NCI-H2171 (cell line): Measurements from ENCODE around the gene CEP70.
"Not testable (repeated sequence)": the region's sequence is repeated elsewhere in the genome, so short reads cannot be mapped to it uniquely, and the experiment has no call there.

Experiments
- DNase-seq: peaks from one replicate; lab custom pipeline; 2025; lab: John Stamatoyannopoulos, UW

Gene CEP70, protein sequence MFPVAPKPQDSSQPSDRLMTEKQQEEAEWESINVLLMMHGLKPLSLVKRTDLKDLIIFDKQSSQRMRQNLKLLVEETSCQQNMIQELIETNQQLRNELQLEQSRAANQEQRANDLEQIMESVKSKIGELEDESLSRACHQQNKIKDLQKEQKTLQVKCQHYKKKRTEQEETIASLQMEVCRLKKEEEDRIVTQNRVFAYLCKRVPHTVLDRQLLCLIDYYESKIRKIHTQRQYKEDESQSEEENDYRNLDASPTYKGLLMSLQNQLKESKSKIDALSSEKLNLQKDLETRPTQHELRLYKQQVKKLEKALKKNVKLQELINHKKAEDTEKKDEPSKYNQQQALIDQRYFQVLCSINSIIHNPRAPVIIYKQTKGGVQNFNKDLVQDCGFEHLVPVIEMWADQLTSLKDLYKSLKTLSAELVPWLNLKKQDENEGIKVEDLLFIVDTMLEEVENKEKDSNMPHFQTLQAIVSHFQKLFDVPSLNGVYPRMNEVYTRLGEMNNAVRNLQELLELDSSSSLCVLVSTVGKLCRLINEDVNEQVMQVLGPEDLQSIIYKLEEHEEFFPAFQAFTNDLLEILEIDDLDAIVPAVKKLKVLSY

DNA sequence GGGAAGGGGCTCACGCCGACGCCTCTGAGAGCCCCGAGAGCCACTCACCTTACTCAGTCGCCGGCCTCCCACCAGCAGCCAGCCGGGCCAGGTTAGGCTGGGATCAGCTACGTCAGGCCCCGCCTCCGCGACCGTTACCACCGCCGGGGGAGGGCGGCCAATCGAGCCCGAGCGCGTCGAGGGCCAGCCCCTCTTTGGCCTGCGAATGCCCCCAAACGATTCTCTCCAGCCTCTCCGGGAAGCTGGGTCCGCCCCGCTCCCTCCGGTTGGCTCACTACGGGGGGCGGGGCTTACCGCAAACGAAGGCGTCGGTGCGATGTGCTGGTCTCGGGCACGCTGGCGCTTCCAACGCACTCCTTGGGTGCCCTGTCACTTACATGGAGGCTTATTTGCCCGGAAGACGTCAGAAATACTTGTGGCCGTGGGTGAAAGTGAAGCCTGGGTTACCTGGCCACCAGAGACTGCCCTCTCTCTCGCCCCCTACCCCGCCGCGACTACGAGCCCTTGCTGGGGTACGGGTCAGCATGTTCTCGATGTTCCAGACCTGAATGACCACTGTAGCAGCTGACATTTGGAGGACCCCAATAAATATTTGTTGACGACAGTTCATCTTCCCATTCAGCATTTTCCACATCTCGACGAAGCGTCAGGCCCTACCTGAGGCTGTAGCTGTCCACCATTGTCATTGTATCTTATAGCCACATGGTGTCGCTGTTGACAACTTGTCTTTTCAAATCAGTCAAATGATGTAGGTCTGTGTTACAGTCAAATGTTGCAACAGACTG is at the start of gene CEP70:
Gene CEP70 (minus strand): TSS at position 111 of the 785 bp plus-strand sequence. CDS start 21,333 bp downstream, outside the sequence.
- DNase-seq = no peak

GRCh38 chr3:138642927-138643253 is 48.8 kb upstream of the CEP70 start:
- no peak for DNase-seq

GRCh38 chr3:138642226-138642926 is 48.3 kb upstream of the CEP70 start:
- no peak for DNase-seq

- no peak for DNase-seq
Measured at GRCh38 chr3:138640537-138640936, 46.5 kb upstream of the CEP70 start.

DNA sequence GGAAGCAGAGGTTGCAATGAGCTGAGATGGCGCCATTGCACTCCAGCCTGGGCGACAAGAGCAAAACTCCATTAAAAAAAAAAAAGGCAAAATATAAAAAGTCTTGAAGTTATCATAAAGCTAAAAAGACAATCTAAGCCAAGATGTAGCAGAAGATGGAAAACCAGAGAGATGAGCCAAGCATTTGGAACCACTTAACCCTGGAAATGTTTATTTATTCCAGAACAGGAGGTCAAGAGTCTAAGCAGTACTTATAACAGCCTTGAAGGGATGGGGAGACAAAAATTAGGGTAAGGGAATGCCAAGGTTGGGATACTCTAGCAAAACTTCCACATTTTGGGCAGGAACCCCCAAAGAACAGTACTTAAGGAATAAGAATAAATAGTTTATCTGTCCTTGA is 44.6 kb upstream of the CEP70 start:
- no peak for DNase-seq

- DNase-seq = no peak
Measured at GRCh38 chr3:138629526-138629925, 35.5 kb upstream of the CEP70 start.

DNA sequence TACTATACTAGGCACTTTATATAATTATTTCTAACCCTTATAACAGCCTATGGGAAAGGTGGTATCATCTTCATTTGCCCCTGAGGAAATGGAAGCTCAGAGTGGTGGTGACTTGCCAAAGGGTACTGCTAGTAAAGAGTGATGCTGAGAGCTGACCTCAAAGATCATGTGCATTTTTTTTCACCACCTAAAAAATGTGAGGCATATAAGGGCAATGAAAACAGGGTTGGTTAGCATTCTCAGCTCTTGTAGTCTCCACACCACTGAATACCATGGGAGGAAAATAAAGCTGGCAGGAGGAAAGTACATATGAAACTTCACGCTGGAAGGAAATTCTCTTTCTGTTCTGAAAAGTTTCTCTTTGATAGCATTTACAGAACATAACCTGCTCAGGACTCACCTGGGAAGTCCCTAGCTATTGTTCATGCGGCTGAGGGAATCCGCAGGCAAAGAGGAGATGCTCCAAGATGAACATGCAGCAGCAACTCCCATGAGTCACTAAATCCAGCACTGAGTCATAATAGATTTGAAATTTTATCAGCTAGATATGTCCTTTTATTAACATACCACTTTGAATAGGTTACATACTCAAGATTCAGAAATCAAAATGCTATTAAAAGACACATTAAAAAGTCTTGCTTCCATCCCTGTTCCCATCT is 31.8 kb upstream of the CEP70 start:
- DNase-seq = no peak

DNA sequence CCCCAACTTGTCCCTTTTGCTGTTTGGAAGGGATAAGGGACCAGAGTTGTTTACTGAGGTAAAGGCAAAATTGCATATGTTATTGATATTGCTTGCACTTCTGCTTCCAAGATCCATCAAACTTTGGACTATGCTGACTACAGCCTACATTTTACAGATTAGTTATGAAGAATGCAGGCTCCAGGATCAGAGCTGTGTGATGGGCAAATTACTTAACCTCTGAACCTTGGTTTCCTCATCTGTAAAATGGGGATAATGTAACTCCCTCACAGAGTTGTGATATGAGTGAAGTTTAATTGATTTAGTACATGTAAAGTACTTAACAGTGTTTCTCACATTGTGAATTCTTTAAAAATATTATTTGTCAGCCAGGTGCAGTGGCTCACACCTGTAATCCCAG is 30.5 kb upstream of the CEP70 start:
- DNase-seq = no peak

- DNase-seq = no peak
Measured at GRCh38 chr3:138620431-138620830, 26.4 kb upstream of the CEP70 start.

DNA sequence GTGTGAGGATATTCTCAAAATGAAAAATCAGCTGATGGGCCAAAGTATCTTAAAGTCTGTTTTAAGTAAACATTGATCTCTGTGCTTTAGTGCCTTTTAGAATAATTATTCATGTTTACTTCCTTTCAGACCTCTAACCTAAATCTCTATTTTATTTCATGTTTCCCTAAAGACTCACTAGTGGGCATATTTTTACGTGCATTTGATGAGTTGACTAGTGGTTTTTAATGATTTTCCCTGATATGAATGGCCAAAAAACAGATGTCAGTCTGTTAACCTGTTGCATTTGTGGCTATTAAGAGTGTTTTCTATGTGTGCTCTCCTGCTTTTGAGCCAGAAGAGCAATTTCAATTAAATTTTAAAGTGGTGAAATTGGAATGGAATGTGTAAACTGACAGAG is 21.4 kb upstream of the CEP70 start:
- DNase-seq = no peak

DNA sequence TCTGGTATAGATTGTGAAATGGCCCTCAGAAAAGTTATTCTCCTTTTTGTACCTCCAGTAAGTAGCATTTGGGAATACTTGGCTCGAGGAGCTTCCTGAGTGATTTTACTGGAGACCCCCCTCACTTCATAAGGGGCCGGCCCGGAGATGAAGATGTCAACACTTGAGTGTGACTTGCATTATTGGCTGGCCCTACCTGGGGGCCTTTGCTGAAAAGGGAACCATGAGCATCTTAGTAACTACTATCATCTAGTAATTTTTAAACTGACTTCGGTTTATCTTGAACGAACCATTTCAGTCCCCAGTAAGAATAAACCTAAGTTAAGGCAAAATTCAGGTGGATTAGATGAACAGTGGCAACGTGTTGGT is 15.8 kb upstream of the CEP70 start:
- no peak for DNase-seq

DNA sequence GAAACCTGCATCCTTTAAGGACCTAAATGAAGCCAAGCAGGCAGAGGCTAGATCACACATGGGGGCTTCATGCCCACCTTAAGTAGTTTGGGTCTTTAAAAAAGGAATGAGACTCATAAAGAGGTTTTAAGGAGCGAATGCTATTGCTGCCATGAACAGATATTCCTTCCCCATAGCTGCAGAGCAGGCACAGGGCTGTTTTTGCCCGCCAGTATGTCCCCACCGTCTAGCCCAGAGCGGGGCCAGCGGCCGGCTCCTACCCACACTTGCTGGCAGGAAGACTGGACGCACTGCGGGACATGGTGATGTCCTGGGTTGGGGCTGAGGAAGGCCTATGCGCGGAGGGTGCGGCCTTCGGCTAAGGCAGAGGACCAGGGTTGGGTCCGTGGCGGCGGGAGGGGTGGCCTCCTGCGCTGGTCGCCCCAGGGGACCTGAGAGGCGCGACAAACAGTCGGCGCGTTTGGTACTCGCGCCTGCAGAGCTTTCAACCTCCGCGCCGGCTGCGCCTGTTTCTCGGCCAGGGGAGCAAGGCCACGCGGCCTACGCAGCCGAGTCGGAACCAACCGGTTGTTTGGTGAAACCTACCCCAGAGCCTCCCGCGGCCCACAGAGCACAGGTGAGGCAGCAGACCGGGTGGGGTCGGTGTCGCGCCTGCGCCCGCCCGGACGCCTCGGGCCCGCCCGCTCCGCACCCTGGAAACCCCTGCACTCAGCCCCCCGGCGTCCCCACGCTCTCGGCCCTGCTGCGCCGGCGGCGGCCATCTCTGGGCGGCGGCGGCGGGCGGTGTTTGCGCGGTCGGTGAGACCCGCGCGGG is 14.5 kb upstream of the CEP70 start, which contains the start of gene FAIM:
Gene FAIM (plus strand): TSS at position 450 of the 814 bp plus-strand sequence. CDS start 10,956 bp downstream, outside the sequence.
- peak; percentile 49 for DNase-seq

GRCh38 chr3:138604106-138604595 is 10.1 kb upstream of the CEP70 start:
- DNase-seq = not testable (repeated sequence)

DNA sequence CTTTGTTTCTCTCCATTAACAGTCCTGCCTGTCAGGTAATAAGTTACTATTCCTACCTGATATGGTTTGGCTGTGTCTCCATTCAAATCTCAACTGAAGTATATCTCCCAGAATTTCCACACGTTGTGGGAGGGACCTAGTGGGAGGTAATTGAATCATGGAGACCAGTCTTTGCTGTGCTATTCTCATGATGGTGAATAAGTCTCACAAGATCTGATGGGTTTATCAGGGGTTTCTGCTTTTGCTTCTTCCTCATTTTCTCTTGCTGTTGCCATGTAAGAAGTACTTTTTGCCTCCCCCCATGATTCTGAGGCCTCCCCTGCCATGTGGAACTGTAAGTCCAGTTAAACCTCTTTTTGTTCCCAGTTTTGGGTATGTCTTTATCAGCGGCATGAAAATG is 7.6 kb upstream of the CEP70 start:
- DNase-seq = not testable (repeated sequence)

GRCh38 chr3:138600100-138600745 is 6.2 kb upstream of the CEP70 start:
- no peak for DNase-seq

GRCh38 chr3:138598534-138598933 is 4.5 kb upstream of the CEP70 start:
- no peak for DNase-seq

- not testable (repeated sequence) for DNase-seq
Measured at GRCh38 chr3:138597186-138597976, 3.3 kb upstream of the CEP70 start.

DNA sequence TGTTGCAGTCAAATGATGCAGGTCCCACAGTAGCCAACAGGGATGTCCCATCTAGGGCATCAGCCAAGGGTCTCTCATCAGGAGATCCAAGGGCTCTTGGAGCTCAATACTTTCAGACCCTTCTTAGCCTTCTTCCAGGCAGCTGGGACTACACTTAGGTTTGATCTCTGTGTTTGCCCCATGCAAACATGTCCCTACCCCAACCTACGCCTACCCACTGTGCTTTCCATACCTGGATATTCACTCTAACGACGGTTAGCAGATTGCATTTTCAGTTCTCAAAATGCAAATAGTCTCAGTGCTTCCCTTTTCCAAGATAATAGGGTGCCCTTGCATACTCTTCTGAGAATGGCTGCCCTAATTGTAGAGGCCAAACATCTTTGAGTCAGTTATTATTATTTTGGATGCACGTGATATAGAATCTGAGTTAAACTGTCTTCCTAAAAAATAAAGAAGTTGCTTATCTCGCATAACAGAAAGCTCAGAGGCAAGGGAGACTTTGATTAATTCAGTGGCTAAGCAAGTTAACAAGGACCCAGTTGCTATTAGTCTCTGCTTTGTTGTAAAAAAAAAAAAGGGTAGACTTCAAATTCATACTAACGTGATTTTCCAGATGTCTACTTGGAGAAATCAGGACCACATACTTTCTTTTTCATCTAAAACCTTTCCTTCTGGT is 1.0 kb upstream of the CEP70 start:
- no peak for DNase-seq
